GM13976 (cell line): ENCODE measurements around the gene CCBE1.

ENCODE experiments used
- DNase-seq: peaks from one replicate; pipeline ENCODE4 v3.0.0; 2012; ENCODE audit warnings: low spot score
- CTCF ChIP-seq: IDR thresholded peaks from 2 replicates; pipeline ENCODE4 v1.5.1; 2012; ENCODE audit warnings: borderline replicate concordance, mild to moderate bottlenecking; ENCODE audit not compliant: insufficient read depth; ENCODE audit errors: extremely low read depth, missing control alignments, control extremely low read depth
- in situ Hi-C: fragments of 300-500 bp; cut with MboI; formaldehyde crosslinking; loops from one replicate; pipeline ENCODE4 v1.12.0; 2022; ENCODE audit warnings: low sequenced_read_pairs, mixed read lengths, inconsistent platforms; ENCODE audit not compliant: unreplicated experiment

Gene CCBE1

GRCh38 chr18:59643740-59644139 is 53.5 kb downstream of the CCBE1 start:
- TF ChIP-seq CTCF, result no peak
- in situ Hi-C loops, result no loop called here
- DNase-seq, result no peak

- no peak for TF ChIP-seq CTCF
- no peak for DNase-seq
- in situ Hi-C loops, result no loop called here
Measured at GRCh38 chr18:59640721-59641120, 56.5 kb downstream of the CCBE1 start.

GRCh38 chr18:59639821-59640220 is 57.4 kb downstream of the CCBE1 start:
- no peak for DNase-seq
- TF ChIP-seq CTCF, result no peak
- in situ Hi-C loops, result no loop called here

GRCh38 chr18:59639136-59639535 is 58.1 kb downstream of the CCBE1 start:
- TF ChIP-seq CTCF, result no peak
- in situ Hi-C loops, result no loop called here

GRCh38 chr18:59633961-59634485 is 63.2 kb downstream of the CCBE1 start:
- in situ Hi-C loops, result no loop called here
- no peak for TF ChIP-seq CTCF
- no peak for DNase-seq

More at GRCh38 chr18:59639136-59639535, 58.1 kb downstream of the CCBE1 start:
- DNase-seq, result no peak

GRCh38 chr18:59633317-59633716 is 63.9 kb downstream of the CCBE1 start:
- in situ Hi-C loops, result no loop called here
- DNase-seq, result no peak
- TF ChIP-seq CTCF, result no peak

GRCh38 chr18:59631583-59632181 is 65.5 kb downstream of the CCBE1 start:
- peak; percentile 50 for TF ChIP-seq CTCF
- peak; percentile 34 for DNase-seq
- in situ Hi-C loops, result no loop called here
